ENCODE measurements around the gene FOXP3.

The FOXP3 gene

GRCh38 chrX:49249616-49250015, 14.9 kb downstream of the FOXP3 start:
- no peak for DNase-seq (ENCODE audit: low spot score)

GRCh38 chrX:49249071-49249470, 15.4 kb downstream of the FOXP3 start:
- no peak for DNase-seq (ENCODE audit: low spot score)

GRCh38 chrX:49247916-49248811, 16.3 kb downstream of the FOXP3 start:
- no peak for DNase-seq (ENCODE audit: low spot score)

GRCh38 chrX:49247346-49247745, 17.2 kb downstream of the FOXP3 start:
- no peak for DNase-seq (ENCODE audit: low spot score)

GRCh38 chrX:49246541-49246940, 18.0 kb downstream of the FOXP3 start:
- no peak for DNase-seq (ENCODE audit: low spot score)

GRCh38 chrX:49244207-49244606, 20.3 kb downstream of the FOXP3 start:
- DNase-seq (ENCODE audit: low spot score) = no peak

GRCh38 chrX:49243166-49243565, 21.3 kb downstream of the FOXP3 start:
- DNase-seq (ENCODE audit: low spot score) = no peak

- DNase-seq (ENCODE audit: low spot score) = no peak
Measured at GRCh38 chrX:49242545-49243066, 21.9 kb downstream of the FOXP3 start.

GRCh38 chrX:49238735-49239134, 25.8 kb downstream of the FOXP3 start:
- DNase-seq (ENCODE audit: low spot score) = no peak

GRCh38 chrX:49237060-49237459, 27.4 kb downstream of the FOXP3 start:
- DNase-seq (ENCODE audit: low spot score) = no peak

- no peak for DNase-seq (ENCODE audit: low spot score)
Measured at GRCh38 chrX:49233887-49234555, 30.5 kb downstream of the FOXP3 start.

GRCh38 chrX:49233176-49233575, 31.3 kb downstream of the FOXP3 start, which contains the start of gene CACNA1F:
Gene CACNA1F, minus strand, starts transcription at chrX:49233340. Its CDS starts 31 bp downstream, at chrX:49233309.
- DNase-seq (ENCODE audit: low spot score) = no peak

- DNase-seq (ENCODE audit: low spot score) = no peak
Measured at GRCh38 chrX:49232525-49232924, 32.0 kb downstream of the FOXP3 start.

- no peak for DNase-seq (ENCODE audit: low spot score)
Measured at GRCh38 chrX:49231333-49232000, 33.0 kb downstream of the FOXP3 start.

- DNase-seq (ENCODE audit: low spot score) = peak; percentile 82
Measured at GRCh38 chrX:49230500-49231232, 33.8 kb downstream of the FOXP3 start.

- no peak for DNase-seq (ENCODE audit: low spot score)
Measured at GRCh38 chrX:49228185-49228584, 36.3 kb downstream of the FOXP3 start.

- DNase-seq (ENCODE audit: low spot score) = no peak
Measured at GRCh38 chrX:49227726-49228125, 36.8 kb downstream of the FOXP3 start.

GRCh38 chrX:49226946-49227345, 37.6 kb downstream of the FOXP3 start:
- DNase-seq (ENCODE audit: low spot score) = no peak

GRCh38 chrX:49225858-49226257, 38.7 kb downstream of the FOXP3 start:
- no peak for DNase-seq (ENCODE audit: low spot score)

GRCh38 chrX:49221868-49222267, 42.6 kb downstream of the FOXP3 start:
- DNase-seq (ENCODE audit: low spot score) = no peak

GRCh38 chrX:49220100-49220499, 44.4 kb downstream of the FOXP3 start:
- DNase-seq (ENCODE audit: low spot score) = no peak
